Keratinocyte (primary cell): Measurements from ENCODE around the gene ALKBH2. TPM values are rescaled to one million over a fixed set of nuclear protein-coding genes. Genes with fewer than 3 reads are reported as not detected.

Experiments used
- DNase-seq: peaks from one replicate; pipeline ENCODE4 v3.0.0-alpha.2; 2011; ENCODE audit warnings: low read depth, missing footprints, low spot score
- FAIRE-seq: peaks from 2 replicates; lab custom pipeline; 2011; peaks lifted over from hg19 to GRCh38; lab: Jason Lieb, UNC
- H2AFZ ChIP-seq: 2 replicates; pipeline ENCODE4 v1.6.0; 2012; ENCODE audit warnings: low read length, control low read depth, inconsistent platforms; ENCODE audit not compliant: control insufficient read depth
- H3K27ac ChIP-seq: 2 replicates; pipeline ENCODE4 v1.5.1; 2011; ENCODE audit warnings: low read length; ENCODE audit not compliant: control insufficient read depth, insufficient read depth
- H3K27me3 ChIP-seq: 3 replicates; pipeline ENCODE4 v1.6.0; 2011; ENCODE audit warnings: low read length; ENCODE audit not compliant: control insufficient read depth, insufficient read depth; ENCODE audit errors: extremely low read depth
- H3K36me3 ChIP-seq, 2 experiments: 2 replicates in 1 of 2; 3 replicates in 1 of 2; pipeline ENCODE4 v1.5.1; 2011; ENCODE audit warnings: low read length in 2 of 2, mild to moderate bottlenecking in 1 of 2; ENCODE audit not compliant: control insufficient read depth in 2 of 2, insufficient read depth in 2 of 2; ENCODE audit errors: extremely low read depth in 1 of 2
- H3K4me1 ChIP-seq: 3 replicates; pipeline ENCODE4 v1.5.1; 2011; ENCODE audit warnings: low read length; ENCODE audit not compliant: control insufficient read depth, insufficient read depth; ENCODE audit errors: extremely low read depth
- H3K4me2 ChIP-seq: 3 replicates; pipeline ENCODE4 v1.6.0; 2011; ENCODE audit warnings: low read depth, low read length; ENCODE audit not compliant: control insufficient read depth, insufficient read depth; ENCODE audit errors: extremely low read depth
- H3K4me3 ChIP-seq, 3 experiments: fragments of 200-600 bp in 1 of 3; sonication (generic) in 1 of 3; 2 replicates in 2 of 3; 3 replicates in 1 of 3; pipeline ENCODE4 v1.5.1; 2011 to 2016; ENCODE audit warnings: low read length in 3 of 3, mild to moderate bottlenecking in 3 of 3, control low read depth in 2 of 3, inconsistent platforms in 1 of 3, low read depth in 1 of 3, mixed read lengths in 1 of 3, mixed run types in 1 of 3, moderate library complexity in 1 of 3; ENCODE audit not compliant: control insufficient read depth in 2 of 3, insufficient read depth in 2 of 3; ENCODE audit errors: extremely low read depth in 1 of 3
- H3K79me2 ChIP-seq: 2 replicates; pipeline ENCODE4 v1.6.0; 2012; ENCODE audit warnings: low read length; ENCODE audit not compliant: control insufficient read depth, insufficient read depth
- H3K9ac ChIP-seq: 3 replicates; pipeline ENCODE4 v1.6.0; 2011; ENCODE audit warnings: low read length; ENCODE audit not compliant: control insufficient read depth, insufficient read depth; ENCODE audit errors: extremely low read depth
- H3K9me1 ChIP-seq: 3 replicates; pipeline ENCODE4 v1.6.0; 2011; ENCODE audit warnings: low read length; ENCODE audit not compliant: control insufficient read depth, insufficient read depth; ENCODE audit errors: extremely low read depth
- H3K9me3 ChIP-seq: 2 replicates; pipeline ENCODE4 v1.5.1; 2012; ENCODE audit warnings: low read depth, low read length; ENCODE audit not compliant: control insufficient read depth
- H4K20me1 ChIP-seq: 3 replicates; pipeline ENCODE4 v1.6.0; 2011; ENCODE audit warnings: low read length; ENCODE audit not compliant: control insufficient read depth, insufficient read depth; ENCODE audit errors: extremely low read depth
- CTCF ChIP-seq, 3 experiments: IDR thresholded peaks in 1 of 3; conservative IDR thresholded peaks in 1 of 3; optimal IDR thresholded peaks in 1 of 3; 2 replicates in 2 of 3; 3 replicates in 1 of 3; pipeline versions ENCODE3 to v1.5.1; 2011; ENCODE audit warnings: low read length in 3 of 3, mild to moderate bottlenecking in 3 of 3, moderate library complexity in 2 of 3, control low read depth in 1 of 3, inconsistent platforms in 1 of 3; ENCODE audit not compliant: insufficient read depth in 2 of 3; ENCODE audit errors: extremely low read depth in 1 of 3
- EZH2 ChIP-seq: IDR thresholded peaks from one replicate; pipeline ENCODE4 v1.6.1; 2012; ENCODE audit warnings: inconsistent platforms, mild to moderate bottlenecking, low read length, moderate library complexity
- dilution Hi-C: fragments of 300-500 bp; cut with MboI; formaldehyde crosslinking; loops from one replicate; pipeline ENCODE4 v1.7.0; 2020; ENCODE audit warnings: low sequenced_read_pairs; ENCODE audit not compliant: extremely low pct_ligation_motif_present
- polyA plus RNA-seq, 5 experiments: library from polyadenylated mRNA; depleted of rRNA in 3 of 5; stranded (reverse) in 3 of 5; stranded (forward) in 1 of 5; unstranded in 1 of 5; fragments of >200 nt; gene quantifications; 1 replicate in 1 of 5; 2 replicates in 3 of 5; 3 replicates in 1 of 5; pipeline versions ENCODE4 v1.2.1 to v1.2.3, GENCODE V29; 2011 to 2012; ENCODE audit warnings: missing spikeins in 2 of 5, low read depth in 1 of 5, low replicate concordance in 1 of 5

ALKBH2 gene
- polyA plus RNA-seq, 1 donor (not counting 4 experiments of a cell fraction or from before 2014, with no cell fraction given) = 25.2 TPM

GRCh38 chr12:109098183-109098604 is 4.9 kb upstream of the ALKBH2 start:
- Histone ChIP-seq H2AFZ (peak overlapping the region; percentile 67), H3K9me1 (no peaks in the 10 kb centered on the region), H3K79me2 (peaks cover under 1% of the 10 kb centered on the region), H4K20me1 (no peaks in the 10 kb centered on the region), H3K9me3 (no peaks in the 10 kb centered on the region), H3K9ac (peak overlapping the region; percentile 70), H3K4me3 (peak overlapping the region; percentile 72 to 77 (median 75)), H3K36me3 (peaks cover 6% of the 10 kb centered on the region in 2 experiments), H3K27ac (peak overlapping the region; percentile 55), H3K4me2 (peak overlapping the region; percentile 93), H3K4me1 (peaks cover 6% of the 10 kb centered on the region), H3K27me3 (no peaks in the 10 kb centered on the region)
- no peak for FAIRE-seq
- TF ChIP-seq EZH2 (no peak), CTCF (optimal IDR thresholded peaks at IDR 0.05 in 1 of 3, IDR thresholded peaks at IDR 0.05 in 1 of 3, conservative IDR thresholded peaks at IDR 0.05 in 1 of 3; ENCODE audit: extremely low read depth in 1 of 3, insufficient read depth in 2 of 3, low read length in 3 of 3) (no peak)
- no peak for DNase-seq
- dilution Hi-C loops = no loop called here

GRCh38 chr12:109097435-109098182 is 4.3 kb upstream of the ALKBH2 start, which contains the start of gene UNG:
Gene UNG, plus strand, starts transcription at chr12:109097597. Its CDS starts 83 bp downstream, at chr12:109097680.
- peak within 1 kb of the TSS; percentile 70 for H3K9ac ChIP-seq
- H3K27me3 ChIP-seq = no peaks in the 10 kb centered on the region
- no peaks in the 10 kb centered on the region for H3K9me3 ChIP-seq
- H3K36me3 ChIP-seq = peaks cover 6% of the 10 kb centered on the region in 2 experiments
- H3K4me1 ChIP-seq = peaks cover 11% of the 10 kb centered on the region
- peaks cover 6% of the 10 kb centered on the region for H3K79me2 ChIP-seq
- H4K20me1 ChIP-seq = no peaks in the 10 kb centered on the region
- TF ChIP-seq EZH2 = no peak
- no peak for TF ChIP-seq CTCF (optimal IDR thresholded peaks at IDR 0.05 in 1 of 3, IDR thresholded peaks at IDR 0.05 in 1 of 3, conservative IDR thresholded peaks at IDR 0.05 in 1 of 3; ENCODE audit: extremely low read depth in 1 of 3, insufficient read depth in 2 of 3, low read length in 3 of 3)
- DNase-seq (peak; percentile 56), FAIRE-seq (peak; percentile 5)
- peak within 1 kb of the TSS; percentile 55 for H3K27ac ChIP-seq
- peak within 1 kb of the TSS; percentile 72 to 77 (median 75) for H3K4me3 ChIP-seq
- H2AFZ ChIP-seq = peak within 1 kb of the TSS; percentile 67
- H3K4me2 ChIP-seq = peak within 1 kb of the TSS; percentile 93
- no peaks in the 10 kb centered on the region for H3K9me1 ChIP-seq
- dilution Hi-C loops = no loop called here
